GM12892 (cell line): ENCODE measurements around the gene PLEKHA4.

ENCODE experiments used
- POLR2A ChIP-seq: IDR thresholded peaks from 2 replicates; pipeline ENCODE4 v1.6.1; 2011; ENCODE audit warnings: low read depth, low read length, control low read depth
- POLR2AphosphoS5 ChIP-seq: IDR thresholded peaks from 2 replicates; pipeline ENCODE4 v1.6.1; 2011; ENCODE audit warnings: low read depth, low read length, control low read depth

GRCh38 chr19:48867123-48867745 lies 1.2 kb downstream of the PLEKHA4 start:
- TF ChIP-seq POLR2A (no peak), POLR2AphosphoS5 (no peak)
